Spleen (tissue), 7 donors: Measurements from ENCODE around the gene MSI1.

Source experiments
- CTCF ChIP-seq, 11 experiments: fragments of 200-600 bp in 7 of 11; fragments of 450-650 bp in 4 of 11; sonication (generic) in 4 of 11; IDR thresholded peaks in 8 of 11; conservative IDR thresholded peaks in 3 of 11; 1 replicate in 7 of 11; 2 replicates in 4 of 11; pipeline versions ENCODE4 v1.4.0 to v1.8.0; 2016 to 2021; ENCODE audit warnings: antibody characterized with exemption in 11 of 11, inconsistent platforms in 4 of 11, mild to moderate bottlenecking in 1 of 11
- POLR2AphosphoS5 ChIP-seq, 3 donors: sonication (generic); formaldehyde crosslinking; IDR thresholded peaks; one replicate each; pipeline ENCODE4 v1.5.1; 2017; ENCODE audit warnings: antibody characterized with exemption in 3 of 3
- donor health status: DM: no; HTN: no; CAD: no; lungs with moderate emphysema.
- donor health status: DM: no; HTN: no; CAD: no.
- donor health status: DM: no; HTN: no; CAD: no.

GRCh38 chr12:120394483-120395367 lies 25.8 kb upstream of the MSI1 start:
- TF ChIP-seq CTCF (IDR thresholded peaks at IDR 0.05 in 8 of 11, conservative IDR thresholded peaks at IDR 0.05 in 3 of 11) (no peak), POLR2AphosphoS5 (IDR thresholded peaks at IDR 0.05) (no peak)
